ENCODE measurements around the gene MED8. TPM values are rescaled to one million over a fixed set of nuclear protein-coding genes. Genes with fewer than 3 reads are reported as not detected.
A peak's percentile ranks its signal among the peaks of the same experiment; 100 is the strongest.

The MED8 gene
- total and polyA plus RNA-seq, 2 donors from 2014 or later: 36.5 to 44.3 TPM

DNA sequence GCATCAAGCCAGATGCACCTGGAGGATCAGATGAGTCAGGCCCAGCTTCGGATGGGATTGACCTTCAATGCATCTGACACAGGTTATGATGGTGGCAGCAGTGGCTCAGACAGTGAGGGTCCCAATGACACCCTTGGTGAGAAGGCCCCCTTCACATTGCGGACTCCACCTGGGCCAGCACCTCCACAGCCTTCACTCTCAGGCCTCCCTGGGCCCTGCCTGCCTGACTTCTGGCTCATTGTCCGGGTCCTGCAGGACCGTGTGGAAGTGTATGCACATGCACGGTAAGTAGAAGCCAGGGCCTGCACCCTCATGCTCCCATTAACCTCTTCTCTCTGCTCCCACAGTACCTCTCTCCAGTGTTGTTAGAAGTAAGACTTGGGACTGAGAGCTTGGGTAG lies 43.3 kb upstream of the MED8 start:
- Histone ChIP-seq H3K4me3 (ENCODE audit: low read length in 3 of 3) (no peak overlapping the region), H3K9ac (ENCODE audit: low read length in 3 of 3) (no peak overlapping the region), H3K36me3 (ENCODE audit: control insufficient read depth in 2 of 3, insufficient read depth in 3 of 3, low read length in 3 of 3) (peaks cover 2 to 67% (median 59%) of the 10 kb centered on the region in 3 donors), H3K4me1 (ENCODE audit: control insufficient read depth in 2 of 3, insufficient read depth in 2 of 3, low read depth in 1 of 3, low read length in 3 of 3) (peaks cover 0 to 10% (median 6%) of the 10 kb centered on the region in 3 donors), H3K27ac (ENCODE audit: low read depth in 2 of 2, low read length in 2 of 2) (no peak overlapping the region), H3K27me3 (ENCODE audit: control insufficient read depth, insufficient read depth, low read length) (no peaks in the 10 kb centered on the region), H3K9me3 (ENCODE audit: control insufficient read depth in 2 of 3, insufficient read depth in 1 of 3, low read length in 3 of 3) (no peaks in the 10 kb centered on the region)
- no peak for TF ChIP-seq CTCF (IDR thresholded peaks at IDR 0.05; ENCODE audit: borderline replicate concordance, extremely low read depth, insufficient read depth)
- no peak for FAIRE-seq
- DNase-seq: no peak
- intact Hi-C loops (cut with DNase I): no loop called here

DNA sequence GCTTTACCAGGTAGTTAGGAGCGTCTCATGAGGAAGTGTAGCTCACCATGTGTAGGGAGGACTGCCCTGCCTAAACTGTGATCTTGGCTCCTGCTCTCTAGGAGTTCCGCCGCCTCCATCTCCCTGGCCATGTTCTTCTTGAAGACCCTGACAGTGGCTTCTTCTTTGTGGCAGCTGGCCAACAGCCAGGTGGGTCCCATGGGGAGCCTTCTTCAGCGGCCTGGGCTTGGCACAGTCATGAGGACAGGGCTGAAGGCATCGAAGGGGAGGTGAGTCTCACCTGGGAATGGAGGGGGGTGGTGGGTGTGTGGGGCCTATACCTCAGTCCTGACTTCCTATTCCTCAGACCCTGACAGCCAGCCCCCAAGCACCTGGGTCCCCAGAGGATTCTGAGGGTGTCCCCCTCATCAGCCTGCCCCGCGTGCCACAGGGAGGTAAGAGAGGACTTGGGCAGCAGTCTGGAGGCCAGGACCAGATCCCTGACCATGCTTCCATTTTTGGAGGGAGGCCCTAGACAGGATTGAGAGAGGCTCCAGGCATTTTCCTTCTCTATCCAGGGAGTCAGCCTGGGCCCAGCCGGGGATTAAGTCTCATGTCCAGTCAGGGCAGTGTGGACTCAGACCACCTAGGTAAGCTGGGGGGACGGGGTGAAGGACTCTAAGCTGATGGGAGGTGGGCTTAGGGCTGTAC lies 42.7 kb upstream of the MED8 start:
- intact Hi-C loops (cut with DNase I): no loop called here
- DNase-seq: peak in 1 of 5 donors; percentile 48
- H3K9me3 ChIP-seq (ENCODE audit: control insufficient read depth in 2 of 3, insufficient read depth in 1 of 3, low read length in 3 of 3): no peaks in the 10 kb centered on the region
- no peaks in the 10 kb centered on the region for H3K27me3 ChIP-seq (ENCODE audit: control insufficient read depth, insufficient read depth, low read length)
- H3K4me3 ChIP-seq (ENCODE audit: low read length in 3 of 3): no peak overlapping the region
- no peak for FAIRE-seq
- H3K27ac ChIP-seq (ENCODE audit: low read depth in 2 of 2, low read length in 2 of 2): no peak overlapping the region
- H3K4me1 ChIP-seq (ENCODE audit: control insufficient read depth in 2 of 3, insufficient read depth in 2 of 3, low read depth in 1 of 3, low read length in 3 of 3): peaks cover 0 to 10% (median 6%) of the 10 kb centered on the region in 3 donors
- no peak overlapping the region for H3K9ac ChIP-seq (ENCODE audit: low read length in 3 of 3)
- TF ChIP-seq CTCF (IDR thresholded peaks at IDR 0.05; ENCODE audit: borderline replicate concordance, extremely low read depth, insufficient read depth): no peak
- peaks cover 5 to 67% (median 65%) of the 10 kb centered on the region in 3 donors for H3K36me3 ChIP-seq (ENCODE audit: control insufficient read depth in 2 of 3, insufficient read depth in 3 of 3, low read length in 3 of 3)

- FAIRE-seq (no peak), DNase-seq (peak in 1 of 5 donors; percentile 32)
- TF ChIP-seq CTCF (IDR thresholded peaks at IDR 0.05; ENCODE audit: borderline replicate concordance, extremely low read depth, insufficient read depth): no peak
- Histone ChIP-seq H3K9me3 (ENCODE audit: control insufficient read depth in 2 of 3, insufficient read depth in 1 of 3, low read length in 3 of 3) (no peaks in the 10 kb centered on the region), H3K36me3 (ENCODE audit: control insufficient read depth in 2 of 3, insufficient read depth in 3 of 3, low read length in 3 of 3) (peaks cover 5 to 74% (median 64%) of the 10 kb centered on the region in 3 donors), H3K4me3 (ENCODE audit: low read length in 3 of 3) (no peak overlapping the region), H3K9ac (ENCODE audit: low read length in 3 of 3) (no peak overlapping the region), H3K27ac (ENCODE audit: low read depth in 2 of 2, low read length in 2 of 2) (no peak overlapping the region), H3K4me1 (ENCODE audit: control insufficient read depth in 2 of 3, insufficient read depth in 2 of 3, low read depth in 1 of 3, low read length in 3 of 3) (peaks cover 0 to 8% (median 6%) of the 10 kb centered on the region in 3 donors), H3K27me3 (ENCODE audit: control insufficient read depth, insufficient read depth, low read length) (no peaks in the 10 kb centered on the region)
- intact Hi-C loops (cut with DNase I): no loop called here
These were observed 42.1 kb upstream of the MED8 start for GRCh38 chr1:43431676-43432075.
